SK-N-SH treated with all-trans-retinoic acid at 6 μM for 48 hours (cell line): ENCODE measurements around the gene AP5Z1.

Experiments used
- ATAC-seq: fragments of 200-7000 bp; cut with Tn5 transposase; 3 replicates; pipeline ENCODE4 v1.9.1; 2020; ENCODE audit warnings: mild to moderate bottlenecking, moderate library complexity
- ARNTL ChIP-seq: fragments of 450-650 bp; formaldehyde crosslinking; IDR thresholded peaks from 2 replicates; pipeline ENCODE4 v1.5.0; 2020; ENCODE audit warnings: low read depth, mild to moderate bottlenecking, moderate library complexity, borderline replicate concordance
- BACH2 ChIP-seq: fragments of 250-450 bp; sonication (Bioruptor Pico); IDR thresholded peaks from 2 replicates; pipeline ENCODE4 v1.9.0; 2021; ENCODE audit warnings: mild to moderate bottlenecking, borderline replicate concordance
- CREB5 ChIP-seq: fragments of 250-450 bp; sonication (Bioruptor Pico); IDR thresholded peaks from 2 replicates; pipeline ENCODE4 v1.5.1; 2020; ENCODE audit warnings: low read depth, mild to moderate bottlenecking, moderate library complexity
- CSRNP3 ChIP-seq: fragments of 250-450 bp; sonication (Bioruptor Pico); IDR thresholded peaks from 2 replicates; pipeline ENCODE4 v1.5.1; 2021; ENCODE audit warnings: mild to moderate bottlenecking, moderate library complexity
- ESRRG ChIP-seq: fragments of 250-450 bp; sonication (Bioruptor Pico); IDR thresholded peaks from 2 replicates; pipeline ENCODE4 v1.6.1; 2021; ENCODE audit warnings: mild to moderate bottlenecking
- GLIS3 ChIP-seq: fragments of 250-450 bp; sonication (Bioruptor Pico); IDR thresholded peaks from 2 replicates; pipeline ENCODE4 v1.5.0; 2020; ENCODE audit warnings: mild to moderate bottlenecking, moderate library complexity
- ISL1 ChIP-seq: fragments of 250-450 bp; sonication (Bioruptor Pico); IDR thresholded peaks from 2 replicates; pipeline ENCODE4 v2.1.2; 2022; ENCODE audit warnings: mild to moderate bottlenecking, moderate library complexity
- PATZ1 ChIP-seq: fragments of 250-450 bp; sonication (Bioruptor Pico); IDR thresholded peaks from 2 replicates; pipeline ENCODE4 v1.8.0; 2020; ENCODE audit warnings: mild to moderate bottlenecking, moderate library complexity, borderline replicate concordance
- POU6F1 ChIP-seq: fragments of 250-450 bp; sonication (Bioruptor Pico); IDR thresholded peaks from 2 replicates; pipeline ENCODE4 v1.8.0; 2021; ENCODE audit warnings: low read depth, mild to moderate bottlenecking, moderate library complexity, borderline replicate concordance
- PPARA ChIP-seq: fragments of 250-450 bp; sonication (Bioruptor Pico); IDR thresholded peaks from 2 replicates; pipeline ENCODE4 v1.5.0; 2020; ENCODE audit warnings: mild to moderate bottlenecking, borderline replicate concordance
- RARB ChIP-seq: fragments of 250-450 bp; sonication (Bioruptor Pico); IDR thresholded peaks from 2 replicates; pipeline ENCODE4 v1.8.0; 2021; ENCODE audit warnings: mild to moderate bottlenecking, moderate library complexity
- TCF4 ChIP-seq: fragments of 250-450 bp; sonication (Bioruptor Pico); IDR thresholded peaks from 2 replicates; pipeline ENCODE4 v1.8.0; 2021; ENCODE audit warnings: mild to moderate bottlenecking, moderate library complexity, borderline replicate concordance
- TSHZ2 ChIP-seq: fragments of 250-450 bp; sonication (Bioruptor Pico); IDR thresholded peaks from 2 replicates; pipeline ENCODE4 v1.5.0; 2020; ENCODE audit warnings: mild to moderate bottlenecking, moderate library complexity
- ZC3H10 ChIP-seq: fragments of 250-450 bp; sonication (Bioruptor Pico); IDR thresholded peaks from 2 replicates; pipeline ENCODE4 v1.5.1; 2021; ENCODE audit warnings: mild to moderate bottlenecking, moderate library complexity
- ZFP3 ChIP-seq: fragments of 250-450 bp; sonication (Bioruptor Pico); IDR thresholded peaks from 2 replicates; pipeline ENCODE4 v1.5.0; 2020; ENCODE audit warnings: mild to moderate bottlenecking, moderate library complexity
- ZFP30 ChIP-seq: fragments of 450-650 bp; formaldehyde crosslinking; IDR thresholded peaks from 2 replicates; pipeline ENCODE4 v1.5.0; 2022; ENCODE audit warnings: mild to moderate bottlenecking, moderate library complexity
- ZNF565 ChIP-seq: fragments of 450-650 bp; formaldehyde crosslinking; conservative IDR thresholded peaks from 2 replicates; pipeline ENCODE4 v1.5.0; 2020; ENCODE audit warnings: low read depth, mild to moderate bottlenecking, moderate library complexity
- ZNF70 ChIP-seq: fragments of 450-650 bp; formaldehyde crosslinking; IDR thresholded peaks from 2 replicates; pipeline ENCODE4 v1.5.0; 2020; ENCODE audit warnings: mild to moderate bottlenecking, moderate library complexity
- ZNF8 ChIP-seq: fragments of 450-650 bp; formaldehyde crosslinking; IDR thresholded peaks from 2 replicates; pipeline ENCODE4 v1.5.0; 2020; ENCODE audit warnings: mild to moderate bottlenecking, moderate library complexity

AP5Z1 gene

GRCh38 chr7:4731803-4732202 lies 43.6 kb upstream of the AP5Z1 start:
- ATAC-seq = no peak
- TF ChIP-seq TCF4 (CRISPR knock-in tag) (no peak), ARNTL (CRISPR knock-in tag) (no peak), RARB (CRISPR knock-in tag) (no peak), CREB5 (CRISPR knock-in tag) (no peak), ZFP30 (no peak), PPARA (CRISPR knock-in tag) (no peak), PATZ1 (CRISPR knock-in tag) (no peak), ESRRG (CRISPR knock-in tag) (no peak), ZC3H10 (CRISPR knock-in tag) (no peak), TSHZ2 (CRISPR knock-in tag) (no peak), ZNF8 (CRISPR knock-in tag) (no peak), ISL1 (no peak), BACH2 (no peak), ZFP3 (CRISPR knock-in tag) (no peak)

GRCh38 chr7:4733936-4734528 lies 41.4 kb upstream of the AP5Z1 start:
- ATAC-seq = no peak
- TF ChIP-seq RARB (CRISPR knock-in tag) (no peak), ARNTL (CRISPR knock-in tag) (no peak), CSRNP3 (CRISPR knock-in tag) (no peak), PATZ1 (CRISPR knock-in tag) (no peak), ISL1 (no peak), GLIS3 (no peak), ESRRG (CRISPR knock-in tag) (no peak), ZNF565 (CRISPR knock-in tag) (no peak)

- TF ChIP-seq ZNF70 (no peak), POU6F1 (CRISPR knock-in tag) (no peak), ZFP30 (no peak), ZNF565 (CRISPR knock-in tag) (no peak), TCF4 (CRISPR knock-in tag) (no peak), TSHZ2 (CRISPR knock-in tag) (no peak), ZC3H10 (CRISPR knock-in tag) (no peak), GLIS3 (no peak)
- TF ChIP-seq, all 23 proteins: peak for 0
- ATAC-seq = no peak
These were observed 40.7 kb upstream of the AP5Z1 start for GRCh38 chr7:4734587-4735345.
